ENCODE measurements around the gene RPUSD3.
"Not testable (repeated sequence)": the region's sequence is repeated elsewhere in the genome, so short reads cannot be mapped to it uniquely, and the experiment has no call there.

The RPUSD3 gene

DNA sequence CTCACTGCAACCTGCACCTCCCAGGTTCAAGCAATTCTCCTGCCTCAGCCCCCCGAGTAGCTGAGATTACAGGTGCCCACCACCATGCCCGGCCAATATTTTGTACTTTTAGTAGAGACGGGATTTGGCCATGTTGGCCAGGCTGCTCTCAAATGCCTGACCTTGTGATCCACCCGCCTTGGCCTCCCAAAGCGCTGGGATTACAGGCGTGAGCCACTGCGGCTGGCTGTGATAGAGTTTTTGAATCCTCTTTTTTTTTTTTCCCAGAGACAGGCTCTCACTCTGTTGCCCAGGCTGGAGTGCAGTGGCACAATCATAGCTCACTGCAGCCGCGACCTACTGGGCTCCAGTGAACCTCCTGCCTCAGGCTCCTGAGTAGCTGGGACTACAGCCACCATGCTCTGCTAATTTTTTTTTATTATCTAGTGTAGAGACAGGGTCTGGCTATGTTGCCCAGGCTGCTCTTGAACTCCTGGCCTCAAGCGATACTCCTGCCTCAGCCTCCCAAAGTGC lies 21.4 kb upstream of the RPUSD3 start:
- H3K4me3 ChIP-seq (ENCODE audit: low read depth, low read length); H3K27ac ChIP-seq (ENCODE audit: low read depth, low read length); H3K27me3 ChIP-seq (ENCODE audit: insufficient read depth, low read length); H2AFZ ChIP-seq (ENCODE audit: low read length, unreplicated experiment); H3K79me2 ChIP-seq (ENCODE audit: control insufficient read depth, insufficient read depth, low read length, unreplicated experiment); H3K36me3 ChIP-seq (ENCODE audit: insufficient read depth, low read length): not testable (repeated sequence)
- H3K4me1 ChIP-seq (ENCODE audit: control insufficient read depth, insufficient read depth, low read length, unreplicated experiment): peaks cover 19% of the 10 kb centered on the region

DNA sequence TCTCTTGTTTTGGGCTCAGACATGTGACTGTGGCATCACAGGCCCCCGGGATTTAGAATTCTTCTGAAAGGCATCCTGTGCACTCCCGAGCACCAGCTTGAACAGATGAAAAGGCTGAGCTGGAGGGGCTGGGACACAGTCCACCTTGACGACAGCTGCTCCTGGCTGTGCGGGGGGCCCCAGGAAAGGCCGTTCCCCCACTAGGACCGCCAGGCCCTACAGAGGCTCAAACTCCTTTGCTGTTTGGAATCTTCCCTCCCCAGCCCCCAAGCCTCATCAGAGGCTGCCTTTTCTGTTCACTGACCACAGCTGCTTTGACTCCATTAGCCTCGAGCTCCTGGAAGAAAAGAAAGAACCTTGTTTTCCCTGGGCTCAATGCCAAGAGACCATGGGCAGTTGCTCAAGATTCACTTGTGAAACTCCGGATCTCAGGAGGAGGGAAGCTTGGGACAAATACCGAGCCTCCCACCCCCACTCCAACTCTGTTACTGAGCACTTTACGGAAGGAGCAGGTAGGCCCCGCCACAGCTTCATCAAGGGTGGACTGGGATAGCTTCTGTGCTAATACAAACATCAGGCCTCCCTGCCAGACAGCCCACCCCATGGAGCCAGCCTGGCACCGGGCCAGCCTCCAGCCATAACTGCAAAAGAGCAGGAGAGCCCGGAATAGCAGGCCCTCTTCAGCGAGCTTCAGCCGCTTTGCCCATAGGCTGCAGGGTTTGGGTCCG lies 20.6 kb upstream of the RPUSD3 start:
- Histone ChIP-seq H2AFZ (ENCODE audit: low read length, unreplicated experiment) (peak overlapping the region; percentile 93), H3K27me3 (ENCODE audit: insufficient read depth, low read length) (no peaks in the 10 kb centered on the region), H3K27ac (ENCODE audit: low read depth, low read length) (peak overlapping the region; percentile 72), H3K4me1 (ENCODE audit: control insufficient read depth, insufficient read depth, low read length, unreplicated experiment) (peaks cover 19% of the 10 kb centered on the region), H3K4me3 (ENCODE audit: low read depth, low read length) (no peak overlapping the region), H3K79me2 (ENCODE audit: control insufficient read depth, insufficient read depth, low read length, unreplicated experiment) (no peaks in the 10 kb centered on the region), H3K36me3 (ENCODE audit: insufficient read depth, low read length) (no peaks in the 10 kb centered on the region)

DNA sequence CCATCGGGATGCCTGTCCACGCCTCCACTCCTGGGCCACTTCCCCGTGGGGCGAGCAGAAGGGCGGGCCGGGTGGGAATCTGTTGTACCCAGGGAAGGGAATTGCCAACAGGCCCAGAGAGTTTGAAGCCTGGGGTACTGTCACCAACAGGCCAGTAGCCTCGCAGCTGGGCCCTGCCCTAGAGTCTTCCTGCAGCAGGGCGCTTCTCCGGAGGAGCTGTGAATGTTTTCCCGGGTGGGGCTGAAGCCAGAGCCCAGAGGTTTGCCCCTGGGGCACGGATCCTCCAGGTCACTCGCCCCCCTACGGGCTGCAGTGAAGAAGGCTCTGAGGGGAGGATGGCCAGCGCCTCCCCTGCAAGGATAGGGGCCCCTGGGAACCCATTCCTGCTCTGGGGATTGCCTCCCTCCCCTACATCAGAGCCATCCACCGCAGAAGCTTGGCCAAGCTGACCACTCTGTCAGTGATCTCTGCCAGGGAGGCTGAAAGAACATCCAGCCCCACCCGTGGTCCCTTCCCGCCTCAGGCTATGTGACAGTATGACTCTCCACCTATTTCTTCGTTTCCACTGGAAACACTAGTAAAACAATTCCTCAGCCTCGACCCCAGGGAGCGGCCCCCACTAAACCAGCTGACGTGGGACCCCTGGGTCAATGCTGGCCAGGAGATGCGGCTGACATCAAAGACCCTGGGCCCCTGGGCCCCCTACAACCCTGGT lies 19.4 kb upstream of the RPUSD3 start:
- Histone ChIP-seq H3K79me2 (ENCODE audit: control insufficient read depth, insufficient read depth, low read length, unreplicated experiment) (no peaks in the 10 kb centered on the region), H3K4me1 (ENCODE audit: control insufficient read depth, insufficient read depth, low read length, unreplicated experiment) (peaks cover 19% of the 10 kb centered on the region), H3K36me3 (ENCODE audit: insufficient read depth, low read length) (no peaks in the 10 kb centered on the region), H3K27ac (ENCODE audit: low read depth, low read length) (no peak overlapping the region; the same call in 1 of the 2 replicates), H2AFZ (ENCODE audit: low read length, unreplicated experiment) (no peak overlapping the region), H3K27me3 (ENCODE audit: insufficient read depth, low read length) (no peaks in the 10 kb centered on the region), H3K4me3 (ENCODE audit: low read depth, low read length) (no peak overlapping the region)

DNA sequence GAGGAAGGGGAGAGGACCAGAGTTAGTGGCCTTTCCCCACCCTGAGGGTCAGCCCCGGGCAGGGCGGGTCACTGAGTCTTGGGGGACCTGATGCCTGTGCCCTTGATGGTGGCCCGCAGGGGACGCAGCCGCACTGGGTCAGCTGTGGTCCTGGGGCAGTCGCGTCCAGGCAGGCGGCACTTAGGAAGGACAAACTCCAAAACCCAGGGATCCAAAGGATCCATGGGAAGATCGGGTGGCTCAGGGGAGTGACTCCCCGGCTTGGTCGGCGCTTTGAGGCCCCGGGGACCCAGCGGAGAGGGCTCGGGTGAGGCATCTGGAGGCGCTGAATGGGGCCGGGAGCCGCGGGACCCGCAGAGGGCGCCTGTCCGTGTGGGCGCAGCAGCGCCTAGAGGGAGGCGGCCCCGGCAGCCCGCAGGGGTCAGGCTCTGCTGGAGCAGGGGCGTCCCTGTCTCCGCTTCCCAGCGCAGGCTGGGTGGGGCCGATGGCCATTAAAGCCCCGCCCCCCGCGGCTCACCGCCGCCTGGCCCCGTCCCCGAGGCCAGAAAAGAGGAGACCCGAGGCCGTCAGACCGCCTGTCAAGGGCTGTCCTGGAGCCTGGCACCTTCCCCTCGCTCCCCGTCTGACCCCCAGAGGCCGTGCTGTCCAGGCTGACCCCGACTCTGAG lies 18.7 kb upstream of the RPUSD3 start:
- Histone ChIP-seq H2AFZ (ENCODE audit: low read length, unreplicated experiment) (no peak overlapping the region), H3K27ac (ENCODE audit: low read depth, low read length) (no peak overlapping the region)

DNA sequence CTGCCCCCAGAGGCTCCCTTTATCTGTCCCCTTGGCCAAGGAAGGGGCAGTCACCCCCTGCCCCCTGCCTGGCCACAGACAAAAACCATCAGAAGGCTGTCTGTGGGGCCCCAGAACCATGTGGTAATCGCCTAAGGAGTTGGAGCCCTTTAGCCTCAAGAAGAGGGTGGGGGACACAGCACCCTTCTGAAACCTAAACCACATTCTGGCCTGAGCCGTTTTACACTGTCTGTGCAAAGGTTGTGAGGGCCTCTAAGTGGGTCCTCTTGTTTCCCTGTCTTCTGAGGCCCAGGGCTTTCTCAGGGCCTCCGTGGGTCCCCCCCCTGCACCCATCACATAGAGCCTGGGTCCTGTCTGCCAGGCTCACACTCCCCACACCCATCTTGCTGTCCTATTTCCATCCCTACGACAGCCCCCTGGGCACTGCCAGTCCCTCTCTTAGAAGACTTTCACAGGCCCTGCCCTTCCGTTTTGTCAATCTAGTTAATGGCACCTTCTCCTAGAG lies 17.9 kb upstream of the RPUSD3 start:
- no peak overlapping the region for H3K4me3 ChIP-seq (ENCODE audit: low read depth, low read length)
- no peaks in the 10 kb centered on the region for H3K36me3 ChIP-seq (ENCODE audit: insufficient read depth, low read length)
- no peaks in the 10 kb centered on the region for H3K27me3 ChIP-seq (ENCODE audit: insufficient read depth, low read length)
- peaks cover 19% of the 10 kb centered on the region for H3K4me1 ChIP-seq (ENCODE audit: control insufficient read depth, insufficient read depth, low read length, unreplicated experiment)
- no peaks in the 10 kb centered on the region for H3K79me2 ChIP-seq (ENCODE audit: control insufficient read depth, insufficient read depth, low read length, unreplicated experiment)
- no peak overlapping the region for H2AFZ ChIP-seq (ENCODE audit: low read length, unreplicated experiment)
- no peak overlapping the region for H3K27ac ChIP-seq (ENCODE audit: low read depth, low read length)

More for the DNA sequence above, 18.7 kb upstream of the RPUSD3 start:
- H3K36me3 ChIP-seq (ENCODE audit: insufficient read depth, low read length): no peaks in the 10 kb centered on the region
- H3K27me3 ChIP-seq (ENCODE audit: insufficient read depth, low read length): no peaks in the 10 kb centered on the region
- H3K4me1 ChIP-seq (ENCODE audit: control insufficient read depth, insufficient read depth, low read length, unreplicated experiment): peaks cover 19% of the 10 kb centered on the region
- H3K79me2 ChIP-seq (ENCODE audit: control insufficient read depth, insufficient read depth, low read length, unreplicated experiment): no peaks in the 10 kb centered on the region
- H3K4me3 ChIP-seq (ENCODE audit: low read depth, low read length): no peak overlapping the region

DNA sequence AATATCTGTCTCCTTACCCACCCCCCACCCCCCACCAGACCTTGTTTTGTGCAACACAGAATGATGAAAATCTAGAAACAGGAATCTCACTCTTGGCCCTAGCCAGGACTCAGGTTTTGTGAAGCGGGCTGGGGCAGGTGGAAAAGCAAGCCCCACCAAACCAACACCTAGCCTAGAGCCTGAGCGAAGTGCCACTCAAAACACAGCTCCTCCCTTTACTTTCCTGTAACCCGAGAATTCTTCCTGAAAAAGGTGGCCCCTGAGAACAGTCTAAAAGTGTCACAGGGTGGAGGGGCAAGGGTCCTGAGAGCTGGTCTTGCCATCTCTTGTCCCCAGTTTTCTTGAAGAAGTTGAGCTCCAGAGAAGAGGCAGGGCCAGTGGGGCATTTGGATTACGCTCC lies 17.4 kb upstream of the RPUSD3 start:
- H3K79me2 ChIP-seq (ENCODE audit: control insufficient read depth, insufficient read depth, low read length, unreplicated experiment): no peaks in the 10 kb centered on the region
- no peak overlapping the region for H2AFZ ChIP-seq (ENCODE audit: low read length, unreplicated experiment)
- no peak overlapping the region for H3K27ac ChIP-seq (ENCODE audit: low read depth, low read length)
- H3K36me3 ChIP-seq (ENCODE audit: insufficient read depth, low read length): no peaks in the 10 kb centered on the region
- H3K4me1 ChIP-seq (ENCODE audit: control insufficient read depth, insufficient read depth, low read length, unreplicated experiment): peaks cover 19% of the 10 kb centered on the region
- no peaks in the 10 kb centered on the region for H3K27me3 ChIP-seq (ENCODE audit: insufficient read depth, low read length)
- H3K4me3 ChIP-seq (ENCODE audit: low read depth, low read length): no peak overlapping the region

DNA sequence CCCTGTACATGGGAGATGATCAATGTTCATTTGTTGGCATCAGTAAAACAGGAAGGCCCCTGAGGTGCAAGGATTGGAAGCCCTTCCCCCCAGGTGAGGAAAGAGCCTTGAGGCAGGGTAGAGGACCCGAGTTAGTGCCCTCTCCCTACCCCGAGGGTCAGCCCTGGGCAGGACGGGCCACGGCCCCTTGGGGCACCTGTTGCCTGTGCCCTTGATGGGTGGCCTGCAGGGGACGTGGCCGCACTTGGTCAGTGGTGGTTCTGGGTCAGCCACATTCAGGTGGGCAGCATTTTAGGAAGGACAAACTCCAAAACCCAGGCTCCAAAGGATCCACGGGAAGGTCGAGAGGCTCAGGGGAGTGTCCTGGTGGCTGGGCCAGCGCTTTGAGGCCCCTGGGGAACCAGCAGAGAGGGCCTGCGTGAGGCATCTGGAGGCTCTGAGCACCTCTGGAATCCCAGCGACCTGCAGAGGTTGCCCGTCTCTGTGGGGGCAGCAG lies 15.8 kb upstream of the RPUSD3 start:
- H3K27ac ChIP-seq (ENCODE audit: low read depth, low read length): no peak overlapping the region
- no peaks in the 10 kb centered on the region for H3K36me3 ChIP-seq (ENCODE audit: insufficient read depth, low read length)
- no peaks in the 10 kb centered on the region for H3K79me2 ChIP-seq (ENCODE audit: control insufficient read depth, insufficient read depth, low read length, unreplicated experiment)
- no peak overlapping the region for H3K4me3 ChIP-seq (ENCODE audit: low read depth, low read length)
- H3K4me1 ChIP-seq (ENCODE audit: control insufficient read depth, insufficient read depth, low read length, unreplicated experiment): peaks cover 14% of the 10 kb centered on the region
- no peaks in the 10 kb centered on the region for H3K27me3 ChIP-seq (ENCODE audit: insufficient read depth, low read length)
- no peak overlapping the region for H2AFZ ChIP-seq (ENCODE audit: low read length, unreplicated experiment)

DNA sequence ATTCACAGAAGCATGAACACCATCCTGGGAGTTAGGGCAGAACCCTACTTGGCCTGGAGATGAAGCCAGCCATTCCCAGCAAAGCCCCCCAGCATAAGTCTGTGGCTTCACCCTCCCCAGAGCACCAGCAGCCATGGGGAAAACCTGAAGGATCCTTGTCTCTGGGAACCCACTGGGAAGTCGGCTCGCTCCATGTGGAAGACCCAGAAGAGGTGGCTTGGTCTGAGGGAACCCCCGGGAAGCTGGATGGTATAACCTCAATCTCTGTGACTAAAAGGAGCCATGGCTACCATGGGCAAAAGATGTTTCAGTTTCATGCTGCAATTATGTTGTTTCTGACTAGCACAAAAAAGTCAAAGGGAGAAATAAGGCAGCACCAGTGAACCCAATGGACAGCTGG lies 11.8 kb upstream of the RPUSD3 start:
- H3K27ac ChIP-seq (ENCODE audit: low read depth, low read length): no peak overlapping the region
- no peaks in the 10 kb centered on the region for H3K79me2 ChIP-seq (ENCODE audit: control insufficient read depth, insufficient read depth, low read length, unreplicated experiment)
- H3K4me3 ChIP-seq (ENCODE audit: low read depth, low read length): no peak overlapping the region
- H2AFZ ChIP-seq (ENCODE audit: low read length, unreplicated experiment): no peak overlapping the region
- H3K4me1 ChIP-seq (ENCODE audit: control insufficient read depth, insufficient read depth, low read length, unreplicated experiment): no peaks in the 10 kb centered on the region
- H3K36me3 ChIP-seq (ENCODE audit: insufficient read depth, low read length): no peaks in the 10 kb centered on the region
- no peaks in the 10 kb centered on the region for H3K27me3 ChIP-seq (ENCODE audit: insufficient read depth, low read length)

DNA sequence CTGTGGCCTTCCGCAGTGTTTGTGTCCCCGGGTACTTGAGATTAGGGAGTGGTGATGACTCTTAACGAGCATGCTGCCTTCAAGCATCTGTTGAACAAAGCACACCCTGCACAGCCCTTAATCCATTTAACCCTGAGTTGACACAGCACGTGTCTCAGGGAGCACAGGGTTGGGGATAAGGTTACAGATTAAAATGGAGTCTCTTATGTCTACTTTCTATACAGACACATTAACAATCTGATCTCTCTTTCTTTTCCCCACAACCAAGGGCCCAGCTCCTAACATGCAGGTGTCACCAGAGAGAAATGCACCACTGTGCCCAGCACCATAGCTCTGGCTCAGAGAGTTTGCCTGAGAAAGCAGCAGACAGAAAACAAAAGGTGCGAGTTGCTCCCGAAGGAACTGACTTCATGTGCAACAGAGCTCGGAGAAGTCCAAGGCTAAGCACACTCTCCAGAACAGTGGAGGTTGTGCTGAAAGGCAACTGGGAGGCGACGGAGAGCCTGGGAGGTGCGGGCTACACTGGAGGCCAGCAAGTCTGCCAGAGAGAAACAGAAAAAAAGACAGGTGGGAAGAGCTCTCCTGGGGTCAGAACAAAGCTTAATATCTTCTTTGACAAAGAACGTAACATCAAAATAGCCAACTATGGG lies 10.6 kb upstream of the RPUSD3 start:
- H3K4me3 ChIP-seq (ENCODE audit: low read depth, low read length); H3K27ac ChIP-seq (ENCODE audit: low read depth, low read length): not testable (repeated sequence)

DNA sequence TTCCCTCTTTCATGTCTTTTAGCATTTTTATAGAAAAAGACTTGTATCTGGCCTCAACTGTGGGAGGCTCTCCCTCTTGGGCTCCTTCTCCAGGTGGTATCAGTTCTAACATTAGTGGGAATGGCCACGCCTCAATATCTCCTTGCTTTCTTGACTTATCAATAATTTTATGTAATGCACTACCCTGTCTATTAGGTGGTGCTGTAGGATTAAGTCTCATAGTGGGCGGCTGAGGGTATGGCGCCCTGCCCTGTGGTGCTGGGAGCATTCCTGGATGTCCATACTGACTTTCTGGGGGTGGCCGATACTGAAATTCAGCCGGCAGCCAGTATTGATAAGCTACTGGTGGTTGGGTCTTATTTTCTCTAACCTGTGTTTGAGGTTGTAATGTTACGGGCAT lies 8.7 kb upstream of the RPUSD3 start:
- no peaks in the 10 kb centered on the region for H3K36me3 ChIP-seq (ENCODE audit: insufficient read depth, low read length)
- no peaks in the 10 kb centered on the region for H3K27me3 ChIP-seq (ENCODE audit: insufficient read depth, low read length)
- no peaks in the 10 kb centered on the region for H3K4me1 ChIP-seq (ENCODE audit: control insufficient read depth, insufficient read depth, low read length, unreplicated experiment)
- H3K27ac ChIP-seq (ENCODE audit: low read depth, low read length): no peak overlapping the region
- H3K79me2 ChIP-seq (ENCODE audit: control insufficient read depth, insufficient read depth, low read length, unreplicated experiment): no peaks in the 10 kb centered on the region
- no peak overlapping the region for H2AFZ ChIP-seq (ENCODE audit: low read length, unreplicated experiment)
- no peak overlapping the region for H3K4me3 ChIP-seq (ENCODE audit: low read depth, low read length)

More for the DNA sequence above, 10.6 kb upstream of the RPUSD3 start:
- H3K79me2 ChIP-seq (ENCODE audit: control insufficient read depth, insufficient read depth, low read length, unreplicated experiment); H2AFZ ChIP-seq (ENCODE audit: low read length, unreplicated experiment); H3K36me3 ChIP-seq (ENCODE audit: insufficient read depth, low read length); H3K4me1 ChIP-seq (ENCODE audit: control insufficient read depth, insufficient read depth, low read length, unreplicated experiment); H3K27me3 ChIP-seq (ENCODE audit: insufficient read depth, low read length): not testable (repeated sequence)
